Transverse colon (tissue), 4 donors: ENCODE measurements around the gene MTHFR. TPM values are rescaled to one million over a fixed set of nuclear protein-coding genes. Genes with fewer than 3 reads are reported as not detected.

ENCODE experiments used
- DNase-seq: peaks from one replicate; pipeline ENCODE4 v3.0.0-alpha.2; 2019
- H3K27ac ChIP-seq, 4 donors: fragments of 200-600 bp; sonication (generic); 2 replicates each; pipeline ENCODE4 v1.5.1; 2016 to 2018; ENCODE audit warnings: inconsistent platforms in 4 of 4
- H3K27me3 ChIP-seq: fragments of 200-600 bp; sonication (generic); 2 replicates; pipeline ENCODE4 v1.5.1; 2017; ENCODE audit warnings: inconsistent platforms
- H3K36me3 ChIP-seq, 4 donors: fragments of 200-600 bp; sonication (generic); 2 replicates each; pipeline ENCODE4 v1.5.1; 2017 to 2019; ENCODE audit warnings: inconsistent platforms in 4 of 4
- H3K4me1 ChIP-seq, 4 donors: fragments of 200-600 bp; sonication (generic); 2 replicates each; pipeline ENCODE4 v1.5.1; 2017 to 2020; ENCODE audit warnings: inconsistent platforms in 4 of 4
- H3K4me3 ChIP-seq, 4 donors: fragments of 200-600 bp; sonication (generic); 1 replicate in 1 of 4; 2 replicates in 3 of 4; pipeline versions ENCODE4 v1.5.1 to v1.6.1; 2017 to 2019; ENCODE audit warnings: inconsistent platforms in 4 of 4
- H3K9me3 ChIP-seq, 2 donors: fragments of 200-600 bp; sonication (generic); 2 replicates each; pipeline ENCODE4 v1.5.1; 2017 to 2019; ENCODE audit warnings: inconsistent platforms in 2 of 2
- EP300 ChIP-seq: sonication (generic); formaldehyde crosslinking; IDR thresholded peaks from one replicate; pipeline ENCODE4 v1.6.1; 2017; ENCODE audit warnings: antibody characterized with exemption, low read depth
- POLR2A ChIP-seq: fragments of 450-650 bp; IDR thresholded peaks from one replicate; pipeline ENCODE4 v1.6.1; 2016; ENCODE audit warnings: antibody characterized with exemption, mild to moderate bottlenecking, moderate library complexity
- POLR2AphosphoS5 ChIP-seq, 3 donors: sonication (generic); formaldehyde crosslinking; IDR thresholded peaks; one replicate each; pipeline ENCODE4 v1.6.1; 2016; ENCODE audit warnings: antibody characterized with exemption in 3 of 3
- WGBS, 2 donors: methylation state at CpG; one replicate each; pipeline ENCODE4 v1.1.5; 2018; ENCODE audit warnings: low coverage in 1 of 2; 5-methylcytosine and 5-hydroxymethylcytosine counted together
- in situ Hi-C, 4 donors: fragments of 200-750 bp; cut with MboI; loops; one replicate each; pipeline versions ENCODE4 v1.15.0 to v1.15.1; 2017; ENCODE audit warnings: low sequenced_read_pairs in 3 of 4, low pct_ligation_motif_present in 1 of 4, low pct_unique_long_range_greater_than_20kb in 1 of 4
- intact Hi-C: fragments of 100-400 bp; cut with DNase I; formaldehyde crosslinking; loops from one replicate; pipeline ENCODE4 v1.15.1; 2023; ENCODE audit warnings: low total_unique reads
- total RNA-seq, 4 donors: library from RNA; depleted of rRNA; stranded (reverse); fragments of >200 nt; gene quantifications; one replicate each; pipeline ENCODE4 v1.1.0, GENCODE V29; 2016
- TF ChIP-seq, protein P1 (sequence below), 5 experiments: fragments of 200-600 bp in 3 of 5; fragments of 450-650 bp in 2 of 5; sonication (generic) in 3 of 5; IDR thresholded peaks; 1 replicate in 2 of 5; 2 replicates in 3 of 5; pipeline ENCODE4 v1.5.1; 2016 to 2017; ENCODE audit warnings: antibody characterized with exemption in 5 of 5, inconsistent platforms in 3 of 5, mild to moderate bottlenecking in 2 of 5, moderate library complexity in 1 of 5

MTHFR gene
- total RNA-seq, 4 donors from 2014 or later: 42.8 to 141 (median 48.3) TPM

DNA sequence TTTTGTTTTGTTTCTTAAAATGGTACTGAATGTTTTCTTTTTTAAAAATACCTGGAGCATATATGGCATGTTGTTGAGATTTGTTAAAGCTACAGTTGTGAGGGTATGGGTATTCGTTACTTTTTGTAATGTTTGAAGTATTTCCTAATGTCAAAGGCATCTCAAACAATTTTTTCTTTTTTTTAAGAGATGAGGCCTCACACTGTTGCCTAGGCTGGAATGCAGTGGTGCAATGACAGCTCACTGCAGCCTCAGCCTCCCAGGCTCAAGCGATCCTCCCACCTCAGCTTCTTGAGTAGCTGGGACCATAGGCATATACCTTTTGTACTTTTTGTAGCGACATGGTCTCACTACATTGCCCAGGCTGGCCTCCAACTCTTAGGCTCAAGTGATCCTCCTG is 16.3 kb upstream of the MTHFR start:
- Histone ChIP-seq H3K36me3 (peaks cover 0 to 45% (median 15%) of the 10 kb centered on the region in 4 donors), H3K4me1 (no peaks in the 10 kb centered on the region), H3K27ac (no peak overlapping the region), H3K27me3 (no peaks in the 10 kb centered on the region), H3K4me3 (no peak overlapping the region), H3K9me3 (no peaks in the 10 kb centered on the region)
- no peak for DNase-seq
- 71 to 100% methylated on average over 1 to 3 of the region's 3 CpGs for WGBS, 2 donors
- in situ Hi-C loops (no loop called here), intact Hi-C loops (no loop called here)
- TF ChIP-seq POLR2AphosphoS5 (IDR thresholded peaks at IDR 0.05) (no peak), EP300 (no peak), POLR2A (no peak)
- TF ChIP-seq, protein P1, sequence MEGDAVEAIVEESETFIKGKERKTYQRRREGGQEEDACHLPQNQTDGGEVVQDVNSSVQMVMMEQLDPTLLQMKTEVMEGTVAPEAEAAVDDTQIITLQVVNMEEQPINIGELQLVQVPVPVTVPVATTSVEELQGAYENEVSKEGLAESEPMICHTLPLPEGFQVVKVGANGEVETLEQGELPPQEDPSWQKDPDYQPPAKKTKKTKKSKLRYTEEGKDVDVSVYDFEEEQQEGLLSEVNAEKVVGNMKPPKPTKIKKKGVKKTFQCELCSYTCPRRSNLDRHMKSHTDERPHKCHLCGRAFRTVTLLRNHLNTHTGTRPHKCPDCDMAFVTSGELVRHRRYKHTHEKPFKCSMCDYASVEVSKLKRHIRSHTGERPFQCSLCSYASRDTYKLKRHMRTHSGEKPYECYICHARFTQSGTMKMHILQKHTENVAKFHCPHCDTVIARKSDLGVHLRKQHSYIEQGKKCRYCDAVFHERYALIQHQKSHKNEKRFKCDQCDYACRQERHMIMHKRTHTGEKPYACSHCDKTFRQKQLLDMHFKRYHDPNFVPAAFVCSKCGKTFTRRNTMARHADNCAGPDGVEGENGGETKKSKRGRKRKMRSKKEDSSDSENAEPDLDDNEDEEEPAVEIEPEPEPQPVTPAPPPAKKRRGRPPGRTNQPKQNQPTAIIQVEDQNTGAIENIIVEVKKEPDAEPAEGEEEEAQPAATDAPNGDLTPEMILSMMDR (IDR thresholded peaks at IDR 0.05): no peak

DNA sequence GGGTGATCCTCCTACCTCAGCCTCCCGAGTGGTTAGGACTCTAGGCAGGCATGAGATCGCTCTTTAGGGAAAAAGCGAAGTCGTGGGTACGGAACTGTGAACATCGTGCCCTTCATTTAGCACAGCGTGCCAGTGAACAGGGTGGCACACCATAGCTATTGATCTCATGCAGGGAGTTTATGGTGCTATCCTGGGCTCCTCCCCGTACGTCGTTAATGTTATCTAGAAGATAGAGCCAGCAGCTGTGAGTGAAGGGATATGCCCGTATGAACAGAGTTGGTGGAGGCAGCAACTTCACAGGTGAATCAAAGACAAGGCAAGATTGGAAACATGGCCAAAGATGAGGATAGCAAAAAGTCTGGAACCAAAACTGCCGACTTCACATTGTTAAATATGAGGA is 11.4 kb upstream of the MTHFR start:
- intact Hi-C loops: no loop called here
- Histone ChIP-seq H3K27ac (no peak overlapping the region), H3K9me3 (no peaks in the 10 kb centered on the region), H3K27me3 (no peaks in the 10 kb centered on the region), H3K4me3 (no peak overlapping the region), H3K36me3 (peaks cover 0 to 37% (median 7%) of the 10 kb centered on the region in 4 donors), H3K4me1 (peaks cover 0 to 11% (median 0%) of the 10 kb centered on the region in 4 donors)
- in situ Hi-C loops: no loop called here
- DNase-seq: no peak
- TF ChIP-seq, protein P1 (IDR thresholded peaks at IDR 0.05): no peak
- TF ChIP-seq POLR2AphosphoS5 (IDR thresholded peaks at IDR 0.05) (no peak), EP300 (no peak), POLR2A (no peak)
- 81 to 89% methylated on average over 7 to 12 of the region's 12 CpGs for WGBS, 2 donors

DNA sequence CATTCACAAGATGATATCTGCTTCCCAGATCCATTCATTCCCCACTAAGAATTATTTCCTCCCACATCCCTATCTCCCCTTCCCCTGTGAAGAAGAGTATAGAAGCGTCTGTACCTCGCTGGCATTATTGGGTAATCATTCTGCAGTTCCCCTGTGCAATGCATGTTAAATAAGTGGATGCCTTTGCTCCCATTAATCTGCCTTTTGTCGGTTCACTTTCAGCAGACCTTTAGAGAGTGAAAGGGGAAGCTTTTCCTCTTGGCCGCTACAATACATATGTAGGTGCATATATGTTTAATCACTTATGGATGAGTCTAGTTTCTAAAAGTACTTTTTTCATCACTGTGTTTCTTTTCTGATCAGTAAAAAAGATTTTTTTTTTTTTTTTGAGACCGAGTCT is 7.3 kb upstream of the MTHFR start:
- in situ Hi-C loops: no loop called here
- TF ChIP-seq POLR2AphosphoS5 (IDR thresholded peaks at IDR 0.05) (no peak), POLR2A (no peak), EP300 (no peak)
- TF ChIP-seq, protein P1 (IDR thresholded peaks at IDR 0.05): no peak
- H3K4me1 ChIP-seq: peaks cover 0 to 20% (median 0%) of the 10 kb centered on the region in 4 donors
- 85 to 89% methylated on average over 5 of the region's 5 CpGs for WGBS, 2 donors
- no peak overlapping the region for H3K27ac ChIP-seq
- intact Hi-C loops: no loop called here
- no peak for DNase-seq
- H3K27me3 ChIP-seq: no peaks in the 10 kb centered on the region
- H3K9me3 ChIP-seq: no peaks in the 10 kb centered on the region
- no peak overlapping the region for H3K4me3 ChIP-seq
- peaks cover 0 to 19% (median 9%) of the 10 kb centered on the region in 4 donors for H3K36me3 ChIP-seq

DNA sequence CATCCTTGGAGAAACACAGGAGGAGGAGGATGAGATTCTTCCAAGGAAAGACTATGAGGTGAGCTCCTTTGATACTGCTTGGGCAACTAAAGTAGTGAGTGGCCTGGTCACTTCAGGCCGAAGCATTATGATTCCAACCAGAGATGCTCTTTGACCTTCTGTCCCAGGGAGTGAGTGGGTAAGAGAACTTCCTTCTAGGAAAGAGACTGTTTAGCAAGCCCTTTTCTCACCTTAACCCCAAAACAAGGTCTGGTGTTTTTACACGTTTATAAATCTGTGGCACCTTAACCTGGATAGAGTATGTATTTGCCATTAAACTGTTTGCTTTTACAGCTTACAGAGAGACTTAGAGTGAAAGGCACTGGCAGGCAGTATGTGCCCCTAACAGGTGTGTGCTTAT is 1.4 kb upstream of the MTHFR start:
- H3K9me3 ChIP-seq: no peaks in the 10 kb centered on the region
- TF ChIP-seq EP300 (no peak), POLR2AphosphoS5 (IDR thresholded peaks at IDR 0.05) (peak in 1 of 3 donors; percentile 46), POLR2A (no peak)
- TF ChIP-seq, protein P1 (IDR thresholded peaks at IDR 0.05): no peak
- H3K27ac ChIP-seq: peak overlapping the region; percentile 94 to 98 (median 96)
- WGBS, 2 donors: 33 to 38% methylated on average over 1 to 2 of the region's 2 CpGs
- peaks cover 23 to 54% (median 39%) of the 10 kb centered on the region in 4 donors for H3K4me1 ChIP-seq
- no peaks in the 10 kb centered on the region for H3K27me3 ChIP-seq
- peak overlapping the region in 3 of 4 donors; percentile 67 to 75 (median 75) for H3K4me3 ChIP-seq
- peaks cover 0 to 7% (median 0%) of the 10 kb centered on the region in 4 donors for H3K36me3 ChIP-seq
- intact Hi-C loops: loop anchor here (10.0 kb wide), 1 partner anchor 72 kb away; the partner anchor contains the start of gene AGTRAP
- in situ Hi-C loops: no loop called here
- no peak for DNase-seq
